Activated T-cell treated with anti-CD3 and anti-CD28 coated beads, Interleukin-2, amount 50 U/mL, for 48 hours (primary cell): ENCODE data around the gene SLC6A9.

Experiments used
- DNase-seq, 2 experiments: peaks; one replicate each; pipeline ENCODE4 v3.0.0-alpha.2; 2020

The SLC6A9 gene

GRCh38 chr1:43965316-43965715 lies 65.9 kb downstream of the SLC6A9 start:
- no peak for DNase-seq

- no peak for DNase-seq
Measured at GRCh38 chr1:43963890-43964289, 67.4 kb downstream of the SLC6A9 start.

GRCh38 chr1:43963006-43963405 lies 68.3 kb downstream of the SLC6A9 start:
- DNase-seq: no peak

DNA sequence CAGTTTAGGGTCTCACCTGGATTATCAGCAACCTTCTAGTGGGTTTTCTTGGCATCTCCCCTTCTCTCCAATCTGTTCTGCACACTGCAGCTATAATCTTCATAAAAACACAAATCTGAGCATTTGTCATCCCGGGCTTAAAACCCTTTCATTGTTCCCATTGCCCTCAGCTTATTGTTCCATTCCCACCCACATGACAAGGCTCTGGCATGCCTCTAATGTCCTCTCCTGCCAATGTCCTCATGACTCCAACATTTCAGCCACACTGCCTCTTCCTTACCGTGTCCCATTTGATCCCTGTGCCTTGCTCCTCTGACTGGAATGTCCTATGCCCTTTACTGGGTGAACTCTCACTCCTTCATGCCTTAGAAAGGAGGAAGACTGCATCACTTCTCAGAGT lies 68.9 kb downstream of the SLC6A9 start:
- no peak for DNase-seq

DNA sequence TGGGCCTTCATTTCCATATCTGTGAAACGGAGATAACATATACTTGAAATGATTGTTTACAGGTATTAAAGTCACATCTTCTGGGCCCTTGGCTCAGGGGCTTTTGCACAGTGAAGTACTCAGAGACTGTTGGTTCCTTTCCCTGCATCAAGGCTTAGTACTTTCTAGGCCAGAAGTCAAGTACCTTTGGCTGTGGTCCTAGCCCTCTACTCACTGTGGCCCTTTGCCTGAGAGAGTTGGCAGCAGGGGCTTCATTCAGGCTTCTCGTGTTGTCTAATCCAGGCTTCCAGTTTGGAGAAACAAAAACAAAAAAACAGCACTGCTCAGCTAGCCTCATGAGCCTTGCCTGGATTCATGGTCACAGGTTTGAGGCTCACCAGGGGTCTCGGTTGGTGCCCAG lies 69.6 kb downstream of the SLC6A9 start:
- no peak for DNase-seq

DNA sequence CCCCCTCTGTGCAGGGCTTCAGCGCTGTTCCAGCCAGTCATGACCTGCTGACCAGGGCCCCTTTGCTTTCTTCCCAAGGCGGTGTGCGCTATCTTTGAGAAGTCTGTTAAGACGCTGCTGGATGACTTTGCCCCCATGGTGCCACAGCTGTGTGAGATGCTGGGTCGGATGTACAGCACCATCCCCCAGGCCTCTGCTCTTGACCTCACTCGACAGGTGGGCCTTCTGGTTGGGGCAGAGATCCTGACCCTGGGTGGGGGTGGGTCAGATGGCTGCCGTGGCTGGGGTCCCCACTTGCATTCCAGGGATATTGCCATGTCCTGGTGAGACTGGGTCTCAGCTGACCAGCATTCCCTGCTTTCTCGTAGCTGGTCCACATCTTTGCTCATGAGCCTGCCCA lies 70.5 kb downstream of the SLC6A9 start:
- no peak for DNase-seq

DNA sequence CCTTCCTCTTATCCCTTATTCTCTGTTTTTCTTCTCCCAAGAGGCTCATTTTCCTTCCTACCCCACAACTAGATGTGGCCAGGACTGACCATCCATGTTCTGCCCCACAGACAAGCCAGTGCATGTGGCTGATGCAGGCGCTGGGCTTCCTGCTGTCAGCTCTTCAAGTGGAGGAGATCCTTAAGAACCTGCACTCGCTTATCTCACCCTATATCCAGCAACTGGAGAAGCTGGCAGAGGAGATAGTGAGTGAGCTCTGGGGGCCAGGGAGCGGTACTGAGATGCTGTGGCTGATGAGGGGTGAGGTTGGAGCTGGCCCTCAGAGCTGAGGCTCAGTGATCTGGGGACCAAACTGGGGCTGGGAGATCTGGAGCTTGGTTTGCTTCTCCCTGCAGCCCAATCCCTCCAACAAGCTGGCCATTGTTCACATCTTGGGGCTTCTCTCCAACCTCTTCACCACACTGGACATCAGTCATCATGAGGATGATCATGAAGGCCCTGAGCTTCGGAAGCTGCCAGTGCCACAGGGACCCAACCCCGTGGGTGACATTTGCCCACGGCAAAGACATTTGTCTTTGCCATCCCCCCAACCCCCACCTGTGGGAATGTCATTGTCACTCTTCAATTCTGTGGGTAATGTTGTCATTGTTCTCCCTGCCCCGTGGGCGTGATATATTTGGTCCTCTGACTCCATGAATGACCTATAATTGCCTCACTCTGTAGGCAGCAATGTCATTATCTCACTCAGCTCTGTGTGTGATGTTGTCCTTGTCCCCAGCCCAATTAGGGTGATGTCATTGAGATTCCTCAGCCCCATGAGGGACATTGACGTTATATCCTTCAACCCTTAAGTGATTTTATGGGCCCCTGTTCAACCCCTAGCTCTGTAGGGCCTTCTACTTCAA lies 72.7 kb downstream of the SLC6A9 start:
- DNase-seq: no peak

DNA sequence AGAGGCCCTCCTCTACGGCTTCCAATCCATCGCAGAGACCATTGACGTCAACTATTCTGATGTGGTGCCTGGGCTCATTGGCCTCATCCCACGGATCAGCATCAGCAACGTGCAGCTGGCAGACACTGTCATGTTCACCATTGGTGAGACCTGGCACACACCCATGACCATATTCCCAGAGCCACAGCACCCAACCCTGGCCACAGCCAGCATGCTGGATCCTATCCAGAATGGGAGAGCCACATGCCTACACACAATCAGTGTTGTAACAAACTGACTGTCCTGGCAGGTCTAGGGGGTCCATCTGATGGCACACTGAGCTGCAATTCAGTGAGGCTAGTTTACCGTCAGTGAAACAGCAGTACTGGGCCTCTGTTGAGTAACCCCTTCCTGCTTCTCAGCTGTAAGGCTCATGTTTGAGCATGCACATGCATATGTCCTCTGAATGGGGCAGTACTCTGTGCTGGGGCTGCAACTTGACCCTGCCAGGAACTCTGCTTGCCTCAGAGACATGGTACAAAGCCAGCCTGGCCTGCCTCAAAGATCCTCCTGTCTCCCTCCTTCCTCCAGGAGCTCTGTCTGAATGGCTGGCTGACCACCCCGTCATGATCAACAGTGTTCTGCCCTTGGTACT lies 73.7 kb downstream of the SLC6A9 start:
- DNase-seq: no peak

GRCh38 chr1:43956234-43956633 lies 75.0 kb downstream of the SLC6A9 start:
- no peak for DNase-seq

DNA sequence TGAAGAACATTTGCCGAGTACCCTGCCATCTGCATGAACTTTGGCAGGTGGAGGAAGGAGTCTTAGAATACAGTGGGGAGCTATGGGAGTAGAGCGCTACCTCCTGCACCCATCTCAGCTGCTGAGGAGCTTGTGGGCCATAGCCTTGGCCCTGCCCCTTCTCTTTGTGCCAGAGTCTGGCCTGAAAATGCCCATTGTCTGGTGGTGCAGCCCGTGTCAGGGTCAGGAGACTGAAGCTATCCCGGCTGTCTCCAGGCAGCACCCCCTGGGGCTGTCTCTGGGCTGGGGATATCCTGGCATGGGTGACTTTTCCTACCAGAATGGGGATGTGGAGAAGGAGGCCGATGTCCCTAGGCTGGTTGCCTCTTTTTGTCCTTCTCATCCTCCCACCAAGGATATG lies 77.2 kb downstream of the SLC6A9 start:
- DNase-seq: no peak

DNA sequence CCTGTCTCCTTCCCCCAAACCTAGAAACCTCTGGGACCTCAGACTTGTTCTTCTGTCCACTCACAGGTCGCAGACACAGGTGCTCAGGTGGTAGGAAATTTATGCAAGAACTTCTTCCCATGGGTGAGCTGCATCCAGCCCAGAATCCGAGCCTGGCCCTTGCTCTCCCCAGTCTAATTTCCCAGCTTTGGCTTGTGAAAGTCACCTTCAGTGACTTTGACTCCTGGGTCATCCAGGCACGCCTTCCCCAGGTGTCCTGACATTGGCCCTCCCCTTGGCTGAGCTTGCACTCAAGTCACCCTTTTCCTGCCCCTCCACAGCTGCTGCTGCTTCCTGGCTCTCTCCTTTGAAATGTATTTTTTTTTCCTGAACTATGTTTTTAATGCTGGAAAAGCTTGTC lies 77.9 kb downstream of the SLC6A9 start:
- no peak for DNase-seq

GRCh38 chr1:43952731-43953346 lies 78.4 kb downstream of the SLC6A9 start:
- no peak for DNase-seq

DNA sequence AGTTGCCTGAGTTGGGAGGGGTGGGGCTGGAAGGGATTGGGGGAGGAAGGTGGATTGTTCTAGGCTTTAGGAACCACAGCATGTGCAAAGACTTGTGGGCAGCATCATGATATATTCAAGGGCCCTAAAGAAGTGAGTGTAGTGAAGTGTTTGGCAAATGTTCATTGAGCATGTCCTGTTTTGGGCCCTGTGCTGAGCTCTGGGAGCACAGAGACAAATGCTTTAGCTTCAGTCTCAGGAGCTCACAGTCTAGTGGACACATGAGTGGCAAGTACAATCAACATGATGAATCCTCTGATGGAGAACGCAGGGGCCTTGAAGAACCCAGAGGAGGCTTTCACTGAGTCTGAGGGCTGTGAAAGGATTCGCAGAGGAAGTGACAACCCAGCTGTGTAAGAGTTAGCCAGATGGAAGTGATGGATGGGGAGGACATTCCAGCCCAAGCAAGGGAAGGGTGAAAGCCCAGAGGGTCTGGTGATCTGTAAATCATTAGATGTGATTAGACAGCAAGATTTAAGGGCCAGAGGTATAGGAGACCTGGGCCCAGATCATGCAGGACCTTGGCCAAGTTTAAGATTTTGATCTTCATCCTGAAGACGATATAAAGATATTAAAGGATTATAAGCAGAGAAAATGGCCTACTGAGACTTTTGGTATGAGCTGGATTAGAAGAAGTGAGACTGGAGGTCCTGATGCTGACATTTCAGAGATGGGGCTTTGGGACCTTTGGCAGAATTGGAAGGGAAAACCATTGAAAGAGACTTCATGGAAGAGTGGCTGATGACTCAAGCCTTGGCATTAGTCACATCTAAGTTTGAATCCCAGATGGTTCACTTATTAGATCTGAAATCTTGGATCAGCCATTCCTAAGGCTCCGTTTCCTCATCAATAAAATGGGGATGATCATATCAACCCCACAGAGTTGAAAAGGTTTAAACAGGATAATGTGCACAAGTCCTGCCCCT lies 80.0 kb downstream of the SLC6A9 start:
- DNase-seq: no peak

DNA sequence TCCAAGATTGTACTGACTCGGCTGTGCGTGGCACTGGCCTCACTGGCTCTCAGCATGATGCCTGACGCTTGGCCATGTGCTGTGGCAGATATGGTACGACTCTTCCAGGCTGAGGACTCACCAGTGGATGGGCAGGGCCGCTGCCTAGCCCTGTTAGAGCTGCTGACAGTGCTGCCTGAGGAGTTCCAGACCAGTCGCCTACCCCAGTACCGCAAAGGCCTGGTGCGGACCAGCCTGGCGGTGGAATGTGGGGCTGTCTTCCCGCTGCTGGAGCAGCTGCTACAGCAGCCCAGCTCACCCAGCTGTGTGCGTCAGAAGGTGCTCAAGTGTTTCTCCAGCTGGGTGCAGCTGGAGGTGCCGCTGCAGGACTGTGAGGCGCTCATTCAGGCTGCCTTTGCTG lies 81.6 kb downstream of the SLC6A9 start:
- no peak for DNase-seq

- DNase-seq: no peak
Measured at GRCh38 chr1:43947874-43948437, 83.3 kb downstream of the SLC6A9 start.

- DNase-seq: no peak
Measured at GRCh38 chr1:43947061-43947873, 84.0 kb downstream of the SLC6A9 start.
